ENCODE results near the gene TMEM120B.

Gene TMEM120B

GRCh38 chr12:121814429-121815119, 102.0 kb downstream of the TMEM120B start:
- Histone ChIP-seq H3K27ac (ENCODE audit: low read depth, low read length) (no peak overlapping the region), H3K4ac (ENCODE audit: low read depth, low read length) (no peak overlapping the region), H3K79me1 (ENCODE audit: low read length) (peaks cover 24% of the 10 kb centered on the region), H2AK5ac (ENCODE audit: low read length) (no peak overlapping the region), H4K5ac (ENCODE audit: low read length) (no peak overlapping the region), H3K36me3 (ENCODE audit: control insufficient read depth, insufficient read depth, low read length) (peaks cover 12% of the 10 kb centered on the region), H3K4me1 (ENCODE audit: control insufficient read depth, low read depth, low read length) (peaks cover 7% of the 10 kb centered on the region), H2BK120ac (ENCODE audit: low read depth, low read length) (no peak overlapping the region), H3K18ac (ENCODE audit: low read length) (no peak overlapping the region), H3K27me3 (ENCODE audit: insufficient read depth, low read length, poor library complexity) (no peaks in the 10 kb centered on the region), H3K4me2 (ENCODE audit: low read length) (no peak overlapping the region), H2BK5ac (ENCODE audit: low read length) (no peak overlapping the region), H3K4me3 (ENCODE audit: low read length) (no peak overlapping the region), H3K79me2 (ENCODE audit: control insufficient read depth, insufficient read depth, low read length) (peaks cover 41% of the 10 kb centered on the region), H3K56ac (ENCODE audit: low read length) (no peak overlapping the region), H3K9ac (ENCODE audit: low read length) (no peak overlapping the region), H4K8ac (ENCODE audit: low read depth, low read length) (no peak overlapping the region), H2BK15ac (replicated peaks; ENCODE audit: low read depth) (no peak overlapping the region), H3K23ac (ENCODE audit: low read length) (no peak overlapping the region)
- WGBS (ENCODE audit: extremely low coverage, insufficient coverage, low lambda C conversion rate) = no CpG with 5 or more reads among the region's 31 CpGs
- DNase-seq = no peak

GRCh38 chr12:121815263-121815662, 102.7 kb downstream of the TMEM120B start:
- Histone ChIP-seq H3K27me3 (ENCODE audit: insufficient read depth, low read length, poor library complexity) (no peaks in the 10 kb centered on the region), H2AK5ac (ENCODE audit: low read length) (no peak overlapping the region), H2BK120ac (ENCODE audit: low read depth, low read length) (no peak overlapping the region), H3K4ac (ENCODE audit: low read depth, low read length) (no peak overlapping the region), H3K4me3 (ENCODE audit: low read length) (no peak overlapping the region), H3K27ac (ENCODE audit: low read depth, low read length) (no peak overlapping the region), H3K23ac (ENCODE audit: low read length) (no peak overlapping the region), H3K56ac (ENCODE audit: low read length) (no peak overlapping the region), H3K79me1 (ENCODE audit: low read length) (peaks cover 24% of the 10 kb centered on the region), H3K9ac (ENCODE audit: low read length) (no peak overlapping the region), H3K18ac (ENCODE audit: low read length) (no peak overlapping the region), H2BK5ac (ENCODE audit: low read length) (no peak overlapping the region), H3K79me2 (ENCODE audit: control insufficient read depth, insufficient read depth, low read length) (peaks cover 36% of the 10 kb centered on the region), H3K4me1 (ENCODE audit: control insufficient read depth, low read depth, low read length) (peaks cover 7% of the 10 kb centered on the region), H3K36me3 (ENCODE audit: control insufficient read depth, insufficient read depth, low read length) (peaks cover 15% of the 10 kb centered on the region), H4K8ac (ENCODE audit: low read depth, low read length) (no peak overlapping the region), H4K5ac (ENCODE audit: low read length) (no peak overlapping the region), H2BK15ac (replicated peaks; ENCODE audit: low read depth) (no peak overlapping the region), H3K4me2 (ENCODE audit: low read length) (no peak overlapping the region)
- no peak for DNase-seq
- WGBS (ENCODE audit: extremely low coverage, insufficient coverage, low lambda C conversion rate) = no CpG with 5 or more reads among the region's 8 CpGs

GRCh38 chr12:121816925-121817647, 104.5 kb downstream of the TMEM120B start:
- Histone ChIP-seq H3K4me2 (ENCODE audit: low read length) (no peak overlapping the region), H3K23ac (ENCODE audit: low read length) (no peak overlapping the region), H3K79me2 (ENCODE audit: control insufficient read depth, insufficient read depth, low read length) (peaks cover 20% of the 10 kb centered on the region), H2BK15ac (replicated peaks; ENCODE audit: low read depth) (no peak overlapping the region), H3K56ac (ENCODE audit: low read length) (no peak overlapping the region), H3K4ac (ENCODE audit: low read depth, low read length) (no peak overlapping the region), H3K79me1 (ENCODE audit: low read length) (peaks cover 14% of the 10 kb centered on the region), H4K8ac (ENCODE audit: low read depth, low read length) (no peak overlapping the region), H3K4me1 (ENCODE audit: control insufficient read depth, low read depth, low read length) (no peaks in the 10 kb centered on the region), H3K27ac (ENCODE audit: low read depth, low read length) (no peak overlapping the region), H3K18ac (ENCODE audit: low read length) (no peak overlapping the region), H2BK5ac (ENCODE audit: low read length) (no peak overlapping the region), H3K36me3 (ENCODE audit: control insufficient read depth, insufficient read depth, low read length) (peaks cover 16% of the 10 kb centered on the region), H4K5ac (ENCODE audit: low read length) (no peak overlapping the region), H3K4me3 (ENCODE audit: low read length) (no peak overlapping the region), H3K9ac (ENCODE audit: low read length) (no peak overlapping the region), H2AK5ac (ENCODE audit: low read length) (no peak overlapping the region), H3K27me3 (ENCODE audit: insufficient read depth, low read length, poor library complexity) (no peaks in the 10 kb centered on the region), H2BK120ac (ENCODE audit: low read depth, low read length) (no peak overlapping the region)
- WGBS (ENCODE audit: extremely low coverage, insufficient coverage, low lambda C conversion rate) = no CpG with 5 or more reads among the region's 47 CpGs
- DNase-seq = no peak

GRCh38 chr12:121817648-121818043, 105.1 kb downstream of the TMEM120B start:
- H3K56ac ChIP-seq (ENCODE audit: low read length) = no peak overlapping the region
- H3K9ac ChIP-seq (ENCODE audit: low read length) = no peak overlapping the region
- no peak overlapping the region for H2BK5ac ChIP-seq (ENCODE audit: low read length)
- H3K27ac ChIP-seq (ENCODE audit: low read depth, low read length) = no peak overlapping the region
- H3K36me3 ChIP-seq (ENCODE audit: control insufficient read depth, insufficient read depth, low read length) = peaks cover 17% of the 10 kb centered on the region
- no peak overlapping the region for H3K23ac ChIP-seq (ENCODE audit: low read length)
- no peaks in the 10 kb centered on the region for H3K4me1 ChIP-seq (ENCODE audit: control insufficient read depth, low read depth, low read length)
- H3K79me1 ChIP-seq (ENCODE audit: low read length) = peaks cover 14% of the 10 kb centered on the region
- H4K8ac ChIP-seq (ENCODE audit: low read depth, low read length) = no peak overlapping the region
- no peak overlapping the region for H3K4ac ChIP-seq (ENCODE audit: low read depth, low read length)
- WGBS (ENCODE audit: extremely low coverage, insufficient coverage, low lambda C conversion rate) = no CpG with 5 or more reads among the region's 18 CpGs
- H4K5ac ChIP-seq (ENCODE audit: low read length) = no peak overlapping the region
- no peak for DNase-seq
- H3K4me2 ChIP-seq (ENCODE audit: low read length) = no peak overlapping the region
- no peak overlapping the region for H3K4me3 ChIP-seq (ENCODE audit: low read length)
- H2BK120ac ChIP-seq (ENCODE audit: low read depth, low read length) = no peak overlapping the region
- no peaks in the 10 kb centered on the region for H3K27me3 ChIP-seq (ENCODE audit: insufficient read depth, low read length, poor library complexity)
- H3K79me2 ChIP-seq (ENCODE audit: control insufficient read depth, insufficient read depth, low read length) = peaks cover 17% of the 10 kb centered on the region
- no peak overlapping the region for H2BK15ac ChIP-seq (replicated peaks; ENCODE audit: low read depth)
- H3K18ac ChIP-seq (ENCODE audit: low read length) = no peak overlapping the region
- H2AK5ac ChIP-seq (ENCODE audit: low read length) = no peak overlapping the region

GRCh38 chr12:121819212-121819949, 106.8 kb downstream of the TMEM120B start:
- WGBS (ENCODE audit: extremely low coverage, insufficient coverage, low lambda C conversion rate) = no CpG with 5 or more reads among the region's 22 CpGs
- H2AK5ac ChIP-seq (ENCODE audit: low read length) = no peak overlapping the region
- no peak overlapping the region for H2BK120ac ChIP-seq (ENCODE audit: low read depth, low read length)
- H4K8ac ChIP-seq (ENCODE audit: low read depth, low read length) = no peak overlapping the region
- peaks cover 6% of the 10 kb centered on the region for H3K79me1 ChIP-seq (ENCODE audit: low read length)
- no peak overlapping the region for H3K27ac ChIP-seq (ENCODE audit: low read depth, low read length)
- H3K27me3 ChIP-seq (ENCODE audit: insufficient read depth, low read length, poor library complexity) = no peaks in the 10 kb centered on the region
- DNase-seq = no peak
- no peak overlapping the region for H3K4ac ChIP-seq (ENCODE audit: low read depth, low read length)
- no peak overlapping the region for H3K23ac ChIP-seq (ENCODE audit: low read length)
- H3K79me2 ChIP-seq (ENCODE audit: control insufficient read depth, insufficient read depth, low read length) = peaks cover 3% of the 10 kb centered on the region
- no peak overlapping the region for H2BK15ac ChIP-seq (replicated peaks; ENCODE audit: low read depth)
- H2BK5ac ChIP-seq (ENCODE audit: low read length) = no peak overlapping the region
- H3K56ac ChIP-seq (ENCODE audit: low read length) = no peak overlapping the region
- no peak overlapping the region for H3K4me2 ChIP-seq (ENCODE audit: low read length)
- no peak overlapping the region for H4K5ac ChIP-seq (ENCODE audit: low read length)
- H3K4me1 ChIP-seq (ENCODE audit: control insufficient read depth, low read depth, low read length) = no peaks in the 10 kb centered on the region
- H3K18ac ChIP-seq (ENCODE audit: low read length) = no peak overlapping the region
- H3K9ac ChIP-seq (ENCODE audit: low read length) = no peak overlapping the region
- H3K36me3 ChIP-seq (ENCODE audit: control insufficient read depth, insufficient read depth, low read length) = peaks cover 23% of the 10 kb centered on the region
- no peak overlapping the region for H3K4me3 ChIP-seq (ENCODE audit: low read length)
